Loucy (cell line): Measurements from ENCODE around the gene NR2F1.

Source experiments
- H2AFZ ChIP-seq: fragments of 200-600 bp; sonication (generic); 2 replicates; pipeline ENCODE4 v1.6.0; 2016; ENCODE audit warnings: antibody characterized with exemption, mild to moderate bottlenecking, low read length, moderate library complexity
- H3F3A ChIP-seq: fragments of 200-600 bp; 2 replicates; pipeline ENCODE4 v1.6.0; 2016; ENCODE audit warnings: antibody characterized with exemption, low read depth, mild to moderate bottlenecking
- H3K27me3 ChIP-seq: fragments of 200-600 bp; sonication (generic); 2 replicates; pipeline ENCODE4 v1.6.1; 2014; ENCODE audit warnings: low read length, mild to moderate bottlenecking; ENCODE audit not compliant: insufficient read depth, poor library complexity, severe bottlenecking
- H3K36me3 ChIP-seq: fragments of 200-600 bp; sonication (generic); 2 replicates; pipeline ENCODE4 v1.6.1; 2016; ENCODE audit warnings: low read length; ENCODE audit not compliant: insufficient read depth
- H3K4me1 ChIP-seq: fragments of 200-600 bp; sonication (generic); 2 replicates; pipeline ENCODE4 v1.5.1; 2014; ENCODE audit warnings: low read length, mild to moderate bottlenecking; ENCODE audit not compliant: insufficient read depth, poor library complexity, severe bottlenecking
- H3K4me2 ChIP-seq: fragments of 200-600 bp; sonication (generic); 2 replicates; pipeline ENCODE4 v1.6.0; 2014; ENCODE audit warnings: antibody characterized with exemption, low read length, low read depth, mild to moderate bottlenecking; ENCODE audit not compliant: poor library complexity, severe bottlenecking
- H3K4me3 ChIP-seq: fragments of 200-600 bp; sonication (generic); 2 replicates; pipeline ENCODE4 v1.5.1; 2014; ENCODE audit warnings: low read length, mild to moderate bottlenecking, mixed read lengths; ENCODE audit not compliant: poor library complexity, severe bottlenecking
- H3K79me2 ChIP-seq: fragments of 200-600 bp; sonication (generic); 2 replicates; pipeline ENCODE4 v1.6.1; 2014; ENCODE audit warnings: low read length; ENCODE audit not compliant: insufficient read depth
- H3K9ac ChIP-seq: fragments of 200-600 bp; sonication (generic); 2 replicates; pipeline ENCODE4 v1.6.0; 2014; ENCODE audit warnings: mild to moderate bottlenecking, low read depth, low read length, moderate library complexity; ENCODE audit not compliant: poor library complexity, severe bottlenecking
- H3K9me2 ChIP-seq: fragments of 200-600 bp; sonication (generic); replicated peaks from 2 replicates; pipeline ENCODE4 v1.6.1; 2016; ENCODE audit warnings: low read depth, low read length, mixed read lengths
- H3K9me3 ChIP-seq: fragments of 200-600 bp; sonication (generic); 2 replicates; pipeline ENCODE4 v1.6.1; 2014; ENCODE audit warnings: mild to moderate bottlenecking, antibody characterized with exemption, low read length, low read depth; ENCODE audit not compliant: insufficient read depth
- H4K20me1 ChIP-seq: fragments of 200-600 bp; sonication (generic); 2 replicates; pipeline ENCODE4 v1.6.0; 2014; ENCODE audit warnings: antibody characterized with exemption, low read length, mild to moderate bottlenecking; ENCODE audit not compliant: insufficient read depth, poor library complexity, severe bottlenecking
- CTCF ChIP-seq: fragments of 200-600 bp; sonication (generic); conservative IDR thresholded peaks from 2 replicates; pipeline ENCODE4 v1.5.1; 2014; ENCODE audit warnings: mild to moderate bottlenecking, antibody characterized with exemption, low read length
- EZH2phosphoT487 ChIP-seq: fragments of 200-600 bp; IDR thresholded peaks from 2 replicates; pipeline ENCODE4 v1.6.1; 2018; ENCODE audit warnings: antibody characterized with exemption, mild to moderate bottlenecking, moderate library complexity, borderline replicate concordance

The NR2F1 gene

GRCh38 chr5:93603793-93604643, 21.0 kb downstream of the NR2F1 start:
- no peaks in the 10 kb centered on the region for H3K4me1 ChIP-seq
- no peak overlapping the region for H3K9ac ChIP-seq
- H3F3A ChIP-seq = no peaks in the 10 kb centered on the region
- H3K36me3 ChIP-seq = no peaks in the 10 kb centered on the region
- no peak overlapping the region for H3K4me3 ChIP-seq
- no peaks in the 10 kb centered on the region for H3K9me2 ChIP-seq
- no peaks in the 10 kb centered on the region for H3K79me2 ChIP-seq
- H2AFZ ChIP-seq = no peak overlapping the region
- no peaks in the 10 kb centered on the region for H3K27me3 ChIP-seq
- no peak overlapping the region for H3K4me2 ChIP-seq
- H4K20me1 ChIP-seq = no peaks in the 10 kb centered on the region
- no peaks in the 10 kb centered on the region for H3K9me3 ChIP-seq
- TF ChIP-seq EZH2phosphoT487 (no peak), CTCF (no peak)

GRCh38 chr5:93604644-93605515, 21.9 kb downstream of the NR2F1 start:
- H3K79me2 ChIP-seq = no peaks in the 10 kb centered on the region
- no peaks in the 10 kb centered on the region for H3F3A ChIP-seq
- no peak overlapping the region for H3K4me2 ChIP-seq
- no peaks in the 10 kb centered on the region for H4K20me1 ChIP-seq
- no peaks in the 10 kb centered on the region for H3K9me2 ChIP-seq
- TF ChIP-seq EZH2phosphoT487 (no peak), CTCF (no peak)
- no peaks in the 10 kb centered on the region for H3K27me3 ChIP-seq
- H3K9ac ChIP-seq = no peak overlapping the region
- H3K9me3 ChIP-seq = no peaks in the 10 kb centered on the region
- H2AFZ ChIP-seq = no peak overlapping the region
- H3K4me1 ChIP-seq = no peaks in the 10 kb centered on the region
- H3K36me3 ChIP-seq = no peaks in the 10 kb centered on the region
- no peak overlapping the region for H3K4me3 ChIP-seq

DNA sequence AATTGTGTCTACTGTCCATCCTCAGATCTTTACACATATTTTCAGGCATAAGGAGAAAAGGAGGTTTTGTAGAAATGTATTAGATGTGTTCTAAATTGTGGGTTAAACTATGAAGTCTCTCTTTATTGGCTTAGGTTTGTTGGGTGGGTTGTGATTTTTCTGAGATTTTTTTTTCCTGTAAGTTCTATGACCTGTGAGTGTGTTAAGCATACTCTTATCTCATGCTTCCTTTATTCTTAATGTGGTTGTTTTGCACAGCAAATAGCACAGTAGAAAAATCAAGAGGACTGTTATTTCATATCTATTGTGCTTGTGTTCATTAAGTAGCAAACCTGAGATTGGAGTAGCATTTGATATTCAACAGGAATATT, 23.3 kb downstream of the NR2F1 start:
- no peaks in the 10 kb centered on the region for H3K36me3 ChIP-seq
- no peak overlapping the region for H3K9ac ChIP-seq
- no peak overlapping the region for H3K4me3 ChIP-seq
- H3K9me2 ChIP-seq = no peaks in the 10 kb centered on the region
- H3K4me2 ChIP-seq = no peak overlapping the region
- no peaks in the 10 kb centered on the region for H4K20me1 ChIP-seq
- H3F3A ChIP-seq = no peaks in the 10 kb centered on the region
- no peaks in the 10 kb centered on the region for H3K79me2 ChIP-seq
- H3K4me1 ChIP-seq = no peaks in the 10 kb centered on the region
- H3K9me3 ChIP-seq = no peaks in the 10 kb centered on the region
- H3K27me3 ChIP-seq = no peaks in the 10 kb centered on the region
- no peak overlapping the region for H2AFZ ChIP-seq
- TF ChIP-seq EZH2phosphoT487 = no peak
